Tibial nerve (tissue), 4 donors: ENCODE data around the gene PRKCB. TPM values are rescaled to one million over a fixed set of nuclear protein-coding genes. Genes with fewer than 3 reads are reported as not detected.

ENCODE experiments used
- DNase-seq, 2 donors: peaks; one replicate each; pipeline ENCODE4 v3.0.0-alpha.2; 2019; ENCODE audit warnings: low spot score in 2 of 2
- H3K27ac ChIP-seq, 4 donors: fragments of 200-600 bp; sonication (generic) in 3 of 4; one replicate each; pipeline ENCODE4 v1.5.1; 2017 to 2019; ENCODE audit warnings: mild to moderate bottlenecking in 1 of 4
- H3K27me3 ChIP-seq, 2 donors: fragments of 200-600 bp; sonication (generic) in 1 of 2; one replicate each; pipeline versions ENCODE4 v1.5.1 to v1.6.0; 2017 to 2019
- H3K36me3 ChIP-seq, 3 donors: fragments of 200-600 bp; sonication (generic); one replicate each; pipeline ENCODE4 v1.5.1; 2018 to 2019
- H3K4me1 ChIP-seq, 4 donors: fragments of 200-600 bp; sonication (generic) in 3 of 4; one replicate each; pipeline ENCODE4 v1.5.1; 2017 to 2019
- H3K4me3 ChIP-seq, 4 donors: fragments of 200-600 bp; sonication (generic) in 3 of 4; one replicate each; pipeline ENCODE4 v1.5.1; 2017 to 2019; ENCODE audit warnings: mild to moderate bottlenecking in 1 of 4, moderate library complexity in 1 of 4
- H3K9me3 ChIP-seq, 4 donors: fragments of 200-600 bp; sonication (generic) in 3 of 4; one replicate each; pipeline ENCODE4 v1.5.1; 2017 to 2019
- EP300 ChIP-seq, 2 donors: sonication (generic); formaldehyde crosslinking; IDR thresholded peaks; one replicate each; pipeline ENCODE4 v1.6.1; 2017; ENCODE audit warnings: antibody characterized with exemption in 2 of 2, mild to moderate bottlenecking in 1 of 2
- POLR2A ChIP-seq, 2 donors: fragments of 450-650 bp; IDR thresholded peaks; one replicate each; pipeline ENCODE4 v1.6.1; 2017; ENCODE audit warnings: antibody characterized with exemption in 2 of 2, mild to moderate bottlenecking in 2 of 2, moderate library complexity in 2 of 2
- WGBS, 2 donors: methylation state at CpG; one replicate each; pipeline ENCODE4 v1.1.5; 2018; 5-methylcytosine and 5-hydroxymethylcytosine counted together
- total RNA-seq, 4 donors: library from RNA; depleted of rRNA; stranded (reverse); fragments of >200 nt; gene quantifications; one replicate each; pipeline ENCODE4 v1.1.0, GENCODE V29; 2016
- TF ChIP-seq, protein P1 (sequence below), 5 experiments: fragments of 200-600 bp in 3 of 5; fragments of 450-650 bp in 2 of 5; sonication (generic) in 3 of 5; IDR thresholded peaks; one replicate each; pipeline ENCODE4 v1.5.1; 2016 to 2019; ENCODE audit warnings: antibody characterized with exemption in 5 of 5, mild to moderate bottlenecking in 3 of 5, moderate library complexity in 2 of 5

PRKCB gene
- total RNA-seq, 4 donors from 2014 or later: 2.7 to 6.9 (median 4.3) TPM

DNA sequence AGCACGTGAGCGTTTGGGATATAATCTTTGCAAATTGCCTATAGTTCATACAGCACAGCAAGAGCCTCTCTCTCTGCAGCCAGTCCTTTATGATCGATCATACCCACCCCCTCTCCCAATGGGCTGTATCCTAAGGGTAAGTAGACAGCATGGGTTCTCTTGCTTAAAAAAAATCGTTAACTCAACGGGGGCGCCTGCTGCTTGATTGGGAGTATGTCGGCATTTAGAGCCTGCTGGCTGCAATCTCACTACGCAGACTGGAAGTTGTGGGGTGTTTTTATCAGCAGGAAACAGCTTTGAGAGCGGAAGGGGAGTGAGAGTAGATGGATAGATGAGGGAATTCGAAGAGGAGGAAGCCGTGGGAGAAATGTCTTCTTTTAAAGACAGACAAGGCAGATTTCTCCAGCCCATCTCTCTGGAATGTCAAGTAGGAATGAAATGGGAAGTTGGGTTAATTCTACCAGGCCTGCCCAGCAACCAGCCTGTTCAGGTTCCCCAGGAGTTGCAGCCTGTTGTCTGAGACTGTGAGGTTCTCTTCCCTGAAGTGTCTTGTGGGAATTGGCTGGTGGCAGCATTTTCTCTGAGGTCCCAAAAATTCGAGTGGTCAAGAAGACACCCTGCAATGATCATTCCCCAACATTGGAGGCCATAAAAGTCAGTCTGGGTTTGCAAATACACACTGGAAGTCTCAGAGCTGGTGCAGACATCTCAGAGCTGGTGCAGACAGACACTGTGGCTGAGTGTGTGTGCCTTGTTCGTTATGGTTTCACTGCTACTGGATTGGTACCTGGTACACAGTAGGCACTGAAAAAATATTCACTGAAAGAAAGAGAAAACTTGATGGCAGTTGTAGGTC, 65.6 kb downstream of the PRKCB start:
- TF ChIP-seq, protein P1, sequence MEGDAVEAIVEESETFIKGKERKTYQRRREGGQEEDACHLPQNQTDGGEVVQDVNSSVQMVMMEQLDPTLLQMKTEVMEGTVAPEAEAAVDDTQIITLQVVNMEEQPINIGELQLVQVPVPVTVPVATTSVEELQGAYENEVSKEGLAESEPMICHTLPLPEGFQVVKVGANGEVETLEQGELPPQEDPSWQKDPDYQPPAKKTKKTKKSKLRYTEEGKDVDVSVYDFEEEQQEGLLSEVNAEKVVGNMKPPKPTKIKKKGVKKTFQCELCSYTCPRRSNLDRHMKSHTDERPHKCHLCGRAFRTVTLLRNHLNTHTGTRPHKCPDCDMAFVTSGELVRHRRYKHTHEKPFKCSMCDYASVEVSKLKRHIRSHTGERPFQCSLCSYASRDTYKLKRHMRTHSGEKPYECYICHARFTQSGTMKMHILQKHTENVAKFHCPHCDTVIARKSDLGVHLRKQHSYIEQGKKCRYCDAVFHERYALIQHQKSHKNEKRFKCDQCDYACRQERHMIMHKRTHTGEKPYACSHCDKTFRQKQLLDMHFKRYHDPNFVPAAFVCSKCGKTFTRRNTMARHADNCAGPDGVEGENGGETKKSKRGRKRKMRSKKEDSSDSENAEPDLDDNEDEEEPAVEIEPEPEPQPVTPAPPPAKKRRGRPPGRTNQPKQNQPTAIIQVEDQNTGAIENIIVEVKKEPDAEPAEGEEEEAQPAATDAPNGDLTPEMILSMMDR (IDR thresholded peaks at IDR 0.05): no peak
- TF ChIP-seq POLR2A (IDR thresholded peaks at IDR 0.05): no peak
- TF ChIP-seq EP300 (IDR thresholded peaks at IDR 0.05): no peak
- no peaks in the 10 kb centered on the region for H3K9me3 ChIP-seq
- peaks cover 0 to 6% (median 3%) of the 10 kb centered on the region in 4 donors for H3K4me1 ChIP-seq
- H3K27me3 ChIP-seq: no peaks in the 10 kb centered on the region
- DNase-seq: no peak
- no peak overlapping the region for H3K27ac ChIP-seq
- 33 to 39% methylated on average over 13 of the region's 13 CpGs for WGBS, 2 donors
- no peak overlapping the region for H3K4me3 ChIP-seq
- no peaks in the 10 kb centered on the region for H3K36me3 ChIP-seq

DNA sequence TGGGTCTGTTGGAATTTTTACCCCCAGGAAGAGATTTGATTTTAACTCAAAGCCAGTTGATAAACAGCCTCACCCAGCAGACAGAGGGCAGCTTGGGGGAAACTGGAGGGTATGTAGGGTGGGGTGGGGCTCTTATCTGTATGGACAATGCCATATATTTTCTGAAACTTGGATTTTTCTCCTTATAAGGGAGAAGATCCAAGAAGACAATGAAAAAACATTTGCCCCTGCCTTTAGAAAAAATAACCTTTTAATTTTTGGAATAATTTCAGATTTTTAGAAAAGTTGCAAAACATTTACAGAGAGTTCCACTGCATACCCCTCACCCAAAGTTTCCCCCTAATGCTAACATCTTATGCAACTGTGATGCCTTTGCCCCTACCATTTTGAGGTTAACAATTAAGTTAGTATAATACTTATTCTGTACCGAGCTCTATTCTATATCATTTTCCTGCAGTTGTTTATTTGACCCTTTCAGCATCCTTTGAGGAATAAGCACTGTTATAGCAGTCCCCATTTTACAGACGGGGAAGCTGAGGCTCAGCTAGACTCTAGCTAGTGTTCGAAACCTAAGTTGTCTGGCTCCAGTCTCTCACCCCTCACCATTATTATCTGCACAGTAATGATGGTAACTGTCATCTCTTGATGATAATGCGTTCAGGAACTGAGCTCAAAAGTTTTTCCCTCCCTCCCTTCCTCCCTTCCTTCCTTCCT, 66.4 kb downstream of the PRKCB start:
- no peaks in the 10 kb centered on the region for H3K9me3 ChIP-seq
- no peak for TF ChIP-seq EP300 (IDR thresholded peaks at IDR 0.05)
- TF ChIP-seq, protein P1 (IDR thresholded peaks at IDR 0.05): no peak
- no peak for TF ChIP-seq POLR2A (IDR thresholded peaks at IDR 0.05)
- WGBS, 2 donors: 77 to 82% methylated on average over 4 of the region's 4 CpGs
- H3K27me3 ChIP-seq: no peaks in the 10 kb centered on the region
- H3K27ac ChIP-seq: no peak overlapping the region
- H3K4me3 ChIP-seq: no peak overlapping the region
- H3K4me1 ChIP-seq: peaks cover 0 to 6% (median 3%) of the 10 kb centered on the region in 4 donors
- H3K36me3 ChIP-seq: no peaks in the 10 kb centered on the region
- no peak for DNase-seq

DNA sequence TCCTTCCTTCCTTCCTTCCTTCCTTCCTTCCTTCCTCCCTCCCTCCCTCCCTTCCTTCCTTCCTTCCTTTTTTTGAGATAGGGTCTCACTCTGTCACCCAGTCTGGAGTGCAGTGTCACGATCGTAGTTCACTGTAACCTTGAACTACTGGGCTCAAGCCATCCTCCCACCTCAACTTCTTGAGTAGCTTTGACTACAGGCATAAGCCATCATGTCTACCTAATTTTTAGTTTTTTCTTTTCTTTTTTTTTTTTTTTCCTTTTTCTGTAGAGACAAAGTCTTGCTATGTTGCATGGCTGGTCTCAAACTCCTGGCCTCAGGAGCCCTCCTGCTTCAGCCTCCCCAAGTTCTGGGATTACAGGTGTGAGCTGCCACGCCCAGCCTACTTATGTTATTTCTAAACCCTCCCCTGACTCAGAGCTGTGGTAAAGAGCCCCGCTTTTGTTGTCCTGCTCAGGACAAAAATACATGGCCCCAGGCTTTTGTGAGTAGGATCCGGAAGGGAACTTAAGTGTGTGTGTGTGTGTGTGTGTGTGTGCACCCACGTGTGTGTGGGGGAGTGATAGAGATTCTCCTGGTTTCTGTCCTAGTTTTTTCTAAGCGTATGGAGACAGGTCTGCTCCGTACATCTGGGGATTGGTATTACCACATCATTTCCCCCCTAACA, 67.1 kb downstream of the PRKCB start:
- Histone ChIP-seq H3K4me1 (peaks cover 0 to 6% (median 3%) of the 10 kb centered on the region in 4 donors), H3K27ac (no peak overlapping the region)
- 77 to 82% methylated on average over 8 of the region's 8 CpGs for WGBS, 2 donors

DNA sequence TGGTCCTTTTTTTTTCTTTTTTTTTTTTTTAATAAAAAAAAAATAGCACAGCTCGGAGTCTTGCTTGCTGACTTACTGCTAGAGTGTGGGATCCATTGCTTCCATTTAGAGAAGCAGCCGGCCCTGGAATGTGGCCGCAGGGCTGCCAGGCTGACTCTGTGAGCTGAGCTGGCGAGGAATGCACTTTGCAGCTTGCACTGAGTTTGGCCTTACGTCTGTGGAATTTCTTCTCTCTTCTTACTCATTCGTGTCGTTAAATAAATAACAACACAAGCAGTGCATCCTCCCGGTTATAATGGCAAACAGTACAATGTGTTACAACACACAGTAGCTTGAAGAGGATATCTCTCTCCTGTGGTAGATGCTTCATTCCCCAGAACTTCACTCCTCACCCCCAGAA, 69.2 kb downstream of the PRKCB start:
- Histone ChIP-seq H3K4me3 (no peak overlapping the region), H3K4me1 (peaks cover 0 to 6% (median 3%) of the 10 kb centered on the region in 4 donors), H3K36me3 (no peaks in the 10 kb centered on the region), H3K9me3 (no peaks in the 10 kb centered on the region), H3K27ac (no peak overlapping the region), H3K27me3 (no peaks in the 10 kb centered on the region)
- TF ChIP-seq POLR2A (IDR thresholded peaks at IDR 0.05): no peak
- TF ChIP-seq, protein P1 (IDR thresholded peaks at IDR 0.05): no peak
- TF ChIP-seq EP300 (IDR thresholded peaks at IDR 0.05): no peak
- 14 to 17% methylated on average over 7 of the region's 8 CpGs for WGBS, 2 donors
- no peak for DNase-seq

More for the DNA sequence above, 67.1 kb downstream of the PRKCB start:
- no peak for DNase-seq
- H3K36me3 ChIP-seq: no peaks in the 10 kb centered on the region
- TF ChIP-seq, protein P1 (IDR thresholded peaks at IDR 0.05): no peak
- no peak for TF ChIP-seq EP300 (IDR thresholded peaks at IDR 0.05)
- TF ChIP-seq POLR2A (IDR thresholded peaks at IDR 0.05): no peak
- H3K4me3 ChIP-seq: no peak overlapping the region
- no peaks in the 10 kb centered on the region for H3K9me3 ChIP-seq
- H3K27me3 ChIP-seq: no peaks in the 10 kb centered on the region
